HG03520 (cell line): ENCODE measurements around the gene OR2Y1.
"Not testable (repeated sequence)": the region's sequence is repeated elsewhere in the genome, so short reads cannot be mapped to it uniquely, and the experiment has no call there.

Source experiments
- ATAC-seq: cut with Tn5 transposase; IDR thresholded peaks from one replicate; pipeline ENCODE4 v1.9.1; 2021; ENCODE audit warnings: mild to moderate bottlenecking, moderate library complexity; ENCODE audit not compliant: unreplicated experiment

OR2Y1 gene

GRCh38 chr5:180740953-180741352, 1.1 kb upstream of the OR2Y1 start:
- not testable (repeated sequence) for ATAC-seq

- ATAC-seq = no peak
Observed at GRCh38 chr5:180739271-180739670, 587 bp downstream of the OR2Y1 start.

GRCh38 chr5:180736536-180736935, 3.3 kb downstream of the OR2Y1 start:
- ATAC-seq = no peak

GRCh38 chr5:180724944-180725343, 14.9 kb downstream of the OR2Y1 start:
- ATAC-seq = no peak

GRCh38 chr5:180723936-180724335, 15.9 kb downstream of the OR2Y1 start:
- no peak for ATAC-seq

- no peak for ATAC-seq
Observed at GRCh38 chr5:180720486-180720885, 19.4 kb downstream of the OR2Y1 start.

GRCh38 chr5:180719781-180720180, 20.1 kb downstream of the OR2Y1 start:
- no peak for ATAC-seq

GRCh38 chr5:180718810-180719453, 20.9 kb downstream of the OR2Y1 start:
- ATAC-seq = no peak

GRCh38 chr5:180717989-180718388, 21.9 kb downstream of the OR2Y1 start:
- ATAC-seq = no peak

- ATAC-seq = no peak
Observed at GRCh38 chr5:180704362-180704761, 35.5 kb downstream of the OR2Y1 start.

- ATAC-seq = no peak
Observed at GRCh38 chr5:180703912-180704311, 35.9 kb downstream of the OR2Y1 start.

GRCh38 chr5:180703371-180703770, 36.5 kb downstream of the OR2Y1 start:
- not testable (repeated sequence) for ATAC-seq

GRCh38 chr5:180700440-180700839, 39.4 kb downstream of the OR2Y1 start:
- not testable (repeated sequence) for ATAC-seq

GRCh38 chr5:180699042-180699441, 40.8 kb downstream of the OR2Y1 start:
- no peak for ATAC-seq

GRCh38 chr5:180696116-180696515, 43.7 kb downstream of the OR2Y1 start:
- ATAC-seq = no peak

- ATAC-seq = no peak
Observed at GRCh38 chr5:180692429-180692828, 47.4 kb downstream of the OR2Y1 start.

GRCh38 chr5:180691046-180691445, 48.8 kb downstream of the OR2Y1 start:
- ATAC-seq = no peak

- ATAC-seq = no peak
Observed at GRCh38 chr5:180690562-180690961, 49.3 kb downstream of the OR2Y1 start.

GRCh38 chr5:180689775-180690174, 50.1 kb downstream of the OR2Y1 start:
- no peak for ATAC-seq
